PC-9 (cell line): ENCODE data around the gene ANKRD33B. TPM values are rescaled to one million over a fixed set of nuclear protein-coding genes. Genes with fewer than 3 reads are reported as not detected.

Source experiments
- BruUV-seq: library from RNA; stranded (reverse); fragments of 400-500 nt; replicated peaks from 2 replicates; lab custom pipeline; 2021; lab: Mats Ljungman, UMichigan
- CTCF ChIA-PET: fragments of 300-600 bp; sonication (Branson Sonifier 250); formaldehyde crosslinking; loops from one replicate; lab custom pipeline; 2022; ENCODE audit warnings: antibody characterized with exemption; lab: Charles Lee
- POLR2A ChIA-PET: fragments of 300-600 bp; sonication (Branson Sonifier 250); formaldehyde crosslinking; loops from one replicate; lab custom pipeline; 2022; ENCODE audit warnings: antibody characterized with exemption; ENCODE audit not compliant: unreplicated experiment; lab: Charles Lee
- DNase-seq, 2 experiments: peaks; one replicate each; pipeline versions ENCODE4 v3.0.0 to v3.0.0-alpha.2; 2015 to 2022; ENCODE audit warnings: mixed read lengths in 1 of 2
- H2AFZ ChIP-seq: fragments of 200-600 bp; sonication (generic); 2 replicates; pipeline ENCODE4 v1.8.1; 2017; ENCODE audit warnings: antibody characterized with exemption
- H3F3A ChIP-seq: fragments of 200-600 bp; sonication (generic); 2 replicates; pipeline ENCODE4 v1.8.1; 2017; ENCODE audit warnings: antibody characterized with exemption, mild to moderate bottlenecking, low read depth; ENCODE audit not compliant: insufficient read depth
- H3K27ac ChIP-seq: fragments of 200-600 bp; sonication (generic); 2 replicates; pipeline ENCODE4 v1.6.1; 2016; ENCODE audit warnings: mixed run types
- H3K27me3 ChIP-seq: fragments of 200-600 bp; sonication (generic); 2 replicates; pipeline ENCODE4 v1.6.1; 2016; ENCODE audit warnings: low read depth, mixed run types; ENCODE audit not compliant: insufficient read depth
- H3K36me3 ChIP-seq: fragments of 200-600 bp; sonication (generic); 2 replicates; pipeline ENCODE4 v1.6.1; 2016; ENCODE audit warnings: low read depth, mixed run types
- H3K4me1 ChIP-seq: fragments of 200-600 bp; sonication (generic); replicated peaks from 2 replicates; pipeline ENCODE4 v1.6.1; 2016; ENCODE audit warnings: mixed run types; ENCODE audit not compliant: insufficient read depth
- H3K4me2 ChIP-seq: fragments of 200-600 bp; sonication (generic); 2 replicates; pipeline ENCODE4 v1.6.1; 2017; ENCODE audit warnings: mixed run types
- H3K4me3 ChIP-seq: fragments of 200-600 bp; sonication (generic); 2 replicates; pipeline ENCODE4 v1.6.1; 2016; ENCODE audit warnings: mixed run types
- H3K79me2 ChIP-seq: fragments of 200-600 bp; sonication (generic); 2 replicates; pipeline ENCODE4 v1.6.1; 2017; ENCODE audit warnings: low read depth, mixed run types
- H3K9me2 ChIP-seq: fragments of 200-600 bp; sonication (generic); 2 replicates; pipeline ENCODE4 v1.8.1; 2017; ENCODE audit warnings: mild to moderate bottlenecking; ENCODE audit not compliant: insufficient read depth
- H3K9me3 ChIP-seq: fragments of 200-600 bp; sonication (generic); 2 replicates; pipeline ENCODE4 v1.8.1; 2016; ENCODE audit warnings: low read depth; ENCODE audit not compliant: insufficient read depth
- H4K20me1 ChIP-seq: fragments of 200-600 bp; sonication (generic); 2 replicates; pipeline ENCODE4 v1.8.1; 2017; ENCODE audit not compliant: insufficient read depth
- EZH2 ChIP-seq: fragments of 200-600 bp; sonication (generic); IDR thresholded peaks from 2 replicates; pipeline ENCODE4 v1.8.0; 2017; ENCODE audit warnings: antibody characterized with exemption, low read depth
- intact Hi-C: fragments of 100-400 bp; cut with micrococcal nuclease; formaldehyde crosslinking; loops from one replicate; pipeline ENCODE4 v1.10.0; 2022; ENCODE audit not compliant: unreplicated experiment
- total RNA-seq: library from RNA; stranded (reverse); gene quantifications from 2 replicates; pipeline ENCODE4 v1.2.3, GENCODE V29; 2021
- TF ChIP-seq, protein P1 (sequence below): fragments of 200-600 bp; sonication (generic); conservative IDR thresholded peaks from 2 replicates; pipeline ENCODE4 v1.6.1; 2017; ENCODE audit warnings: mixed run types, antibody characterized with exemption, mild to moderate bottlenecking, moderate library complexity

Gene ANKRD33B
- total RNA-seq, 1 experiment from 2014 or later = 32.1 TPM

DNA sequence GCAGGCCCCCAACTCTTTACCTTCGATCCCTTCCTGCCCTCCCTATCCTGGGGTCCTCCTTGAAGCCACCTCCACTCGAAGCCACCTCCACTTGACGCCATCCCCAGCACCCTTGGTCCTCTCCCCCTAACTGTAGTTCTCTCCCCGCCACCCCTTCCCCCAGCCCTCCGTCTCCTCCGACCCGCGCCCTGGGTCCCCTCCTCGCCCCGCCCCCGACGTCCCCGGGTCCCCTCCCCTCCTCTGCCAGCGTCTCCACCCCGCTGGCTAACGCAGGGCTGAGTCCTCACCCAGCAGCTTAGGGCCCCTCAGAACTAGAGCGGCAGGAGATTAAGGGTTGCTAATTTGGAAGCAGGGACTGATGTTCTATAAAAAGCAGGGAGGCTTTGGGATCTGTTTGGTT is 30.6 kb upstream of the ANKRD33B start:
- Histone ChIP-seq H2AFZ (no peak overlapping the region), H3K27ac (no peak overlapping the region), H4K20me1 (no peaks in the 10 kb centered on the region), H3K36me3 (no peaks in the 10 kb centered on the region), H3F3A (no peaks in the 10 kb centered on the region), H3K79me2 (no peaks in the 10 kb centered on the region), H3K27me3 (no peaks in the 10 kb centered on the region), H3K4me1 (0 out of 2 replicates have a peak, but pooled peaks cover 8% of the 10 kb centered on the region), H3K9me3 (no peaks in the 10 kb centered on the region), H3K4me2 (no peak overlapping the region), H3K9me2 (no peaks in the 10 kb centered on the region), H3K4me3 (no peak overlapping the region)
- no TSS peak for BruUV-seq
- CTCF ChIA-PET = interaction anchor here (0.6 to 1.0 kb wide), 3 partner anchors 29 to 94 kb away, joined by 3 to 15 read pairs (median 5); no protein-coding TSS in a partner anchor
- no peak for TF ChIP-seq EZH2
- TF ChIP-seq, protein P1, sequence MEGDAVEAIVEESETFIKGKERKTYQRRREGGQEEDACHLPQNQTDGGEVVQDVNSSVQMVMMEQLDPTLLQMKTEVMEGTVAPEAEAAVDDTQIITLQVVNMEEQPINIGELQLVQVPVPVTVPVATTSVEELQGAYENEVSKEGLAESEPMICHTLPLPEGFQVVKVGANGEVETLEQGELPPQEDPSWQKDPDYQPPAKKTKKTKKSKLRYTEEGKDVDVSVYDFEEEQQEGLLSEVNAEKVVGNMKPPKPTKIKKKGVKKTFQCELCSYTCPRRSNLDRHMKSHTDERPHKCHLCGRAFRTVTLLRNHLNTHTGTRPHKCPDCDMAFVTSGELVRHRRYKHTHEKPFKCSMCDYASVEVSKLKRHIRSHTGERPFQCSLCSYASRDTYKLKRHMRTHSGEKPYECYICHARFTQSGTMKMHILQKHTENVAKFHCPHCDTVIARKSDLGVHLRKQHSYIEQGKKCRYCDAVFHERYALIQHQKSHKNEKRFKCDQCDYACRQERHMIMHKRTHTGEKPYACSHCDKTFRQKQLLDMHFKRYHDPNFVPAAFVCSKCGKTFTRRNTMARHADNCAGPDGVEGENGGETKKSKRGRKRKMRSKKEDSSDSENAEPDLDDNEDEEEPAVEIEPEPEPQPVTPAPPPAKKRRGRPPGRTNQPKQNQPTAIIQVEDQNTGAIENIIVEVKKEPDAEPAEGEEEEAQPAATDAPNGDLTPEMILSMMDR = no peak
- no peak for DNase-seq
- POLR2A ChIA-PET = no interaction called here
- intact Hi-C loops = no loop called here

DNA sequence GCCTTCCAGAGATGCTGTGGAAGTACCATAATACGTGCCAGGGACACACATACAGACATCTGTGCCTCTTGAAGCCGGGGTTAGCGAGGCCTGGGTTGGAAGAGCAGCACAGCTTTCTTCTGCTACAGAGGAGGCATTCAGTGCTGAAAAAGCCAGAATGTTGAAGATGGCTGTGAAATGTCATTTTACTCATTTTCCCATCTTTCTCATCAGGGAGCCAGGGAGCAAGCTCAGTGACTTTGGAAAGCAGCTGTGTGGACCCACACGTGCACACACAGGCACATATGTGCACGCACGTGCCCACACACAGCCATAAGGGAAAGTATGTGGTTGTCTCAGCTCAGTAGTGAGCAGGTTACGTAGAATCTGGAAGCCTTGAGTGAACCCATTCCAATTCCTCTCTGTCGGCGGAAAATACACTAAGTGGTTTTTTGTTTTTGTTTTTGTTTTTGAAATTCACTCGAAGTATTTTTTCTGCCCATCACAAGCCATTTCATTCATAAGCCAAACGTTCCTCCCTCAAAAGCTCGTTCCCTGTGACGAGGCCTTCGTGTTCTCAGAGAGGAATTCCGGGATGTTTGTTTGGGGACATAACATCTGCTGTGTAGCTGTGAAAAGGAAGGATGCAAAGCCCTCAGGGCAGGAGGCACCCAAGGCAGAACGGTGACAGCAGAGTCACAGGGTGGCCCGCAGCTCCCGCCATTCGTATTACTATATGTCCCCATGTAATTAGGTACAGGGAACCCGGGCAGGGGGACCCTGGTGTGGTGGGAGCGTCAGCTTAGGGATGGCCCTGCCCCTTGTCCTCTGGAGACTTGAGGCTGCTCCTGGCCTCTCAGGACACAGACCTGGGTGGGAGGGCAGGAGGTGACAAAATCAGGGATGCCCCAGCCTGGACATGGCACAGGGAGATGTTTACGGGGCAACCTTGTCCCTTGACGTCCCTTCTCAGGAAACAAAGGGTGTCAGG is 29.0 kb upstream of the ANKRD33B start:
- CTCF ChIA-PET = interaction anchor here (0.6 to 0.8 kb wide), 2 partner anchors 18 to 311 kb away, joined by 3 read pairs; no protein-coding TSS in a partner anchor
- no TSS peak for BruUV-seq
- POLR2A ChIA-PET = interaction anchor here (0.5 to 0.6 kb wide), 2 partner anchors 59 to 86 kb away, joined by 11 to 13 read pairs; no protein-coding TSS in a partner anchor

DNA sequence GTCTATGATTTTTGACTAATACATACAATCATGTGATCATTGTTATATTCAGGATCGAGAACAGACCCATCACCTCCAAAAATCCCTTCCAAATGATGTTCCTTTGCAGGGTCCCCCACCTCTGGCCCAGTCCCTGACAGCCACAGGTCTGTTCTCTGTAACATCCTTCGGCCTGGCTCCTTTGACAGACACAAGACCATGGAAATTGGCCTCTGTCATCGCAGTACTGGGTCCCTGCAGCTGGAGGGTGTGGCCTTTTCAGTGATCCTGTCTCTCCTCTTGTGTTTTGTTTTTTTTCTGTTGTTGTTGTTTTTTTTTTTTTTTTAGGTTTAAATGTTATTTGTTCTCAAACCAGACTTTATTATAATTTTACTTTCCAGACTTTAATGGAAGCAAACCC is 27.4 kb upstream of the ANKRD33B start:
- no peak overlapping the region for H3K4me3 ChIP-seq
- ChIA-PET POLR2A (no interaction called here), CTCF (no interaction called here)
- no peaks in the 10 kb centered on the region for H3K27me3 ChIP-seq
- H3K27ac ChIP-seq = no peak overlapping the region
- no peaks in the 10 kb centered on the region for H4K20me1 ChIP-seq
- intact Hi-C loops = no loop called here
- H3K4me2 ChIP-seq = no peak overlapping the region
- no peaks in the 10 kb centered on the region for H3K9me2 ChIP-seq
- 0 out of 2 replicates have a peak, but pooled peaks cover 8% of the 10 kb centered on the region for H3K4me1 ChIP-seq
- H3K36me3 ChIP-seq = no peaks in the 10 kb centered on the region
- H3K79me2 ChIP-seq = no peaks in the 10 kb centered on the region
- TF ChIP-seq, protein P1 = no peak
- TF ChIP-seq EZH2 = no peak
- no peaks in the 10 kb centered on the region for H3K9me3 ChIP-seq
- DNase-seq = no peak
- BruUV-seq = no TSS peak
- no peaks in the 10 kb centered on the region for H3F3A ChIP-seq
- no peak overlapping the region for H2AFZ ChIP-seq

More for the DNA sequence above, 29.0 kb upstream of the ANKRD33B start:
- DNase-seq = no peak
- Histone ChIP-seq H3K79me2 (no peaks in the 10 kb centered on the region), H3K27me3 (no peaks in the 10 kb centered on the region), H3K27ac (no peak overlapping the region), H3F3A (no peaks in the 10 kb centered on the region), H3K4me1 (0 out of 2 replicates have a peak, but pooled peaks cover 8% of the 10 kb centered on the region), H2AFZ (no peak overlapping the region), H3K4me3 (no peak overlapping the region), H4K20me1 (no peaks in the 10 kb centered on the region), H3K9me3 (no peaks in the 10 kb centered on the region), H3K4me2 (no peak overlapping the region), H3K36me3 (no peaks in the 10 kb centered on the region), H3K9me2 (no peaks in the 10 kb centered on the region)
- intact Hi-C loops = no loop called here
- TF ChIP-seq EZH2 = no peak
- TF ChIP-seq, protein P1 = no peak
